Measurements from ENCODE around the gene STK38. TPM values are rescaled to one million over a fixed set of nuclear protein-coding genes. Genes with fewer than 3 reads are reported as not detected.
"Not testable (repeated sequence)": the region's sequence is repeated elsewhere in the genome, so short reads cannot be mapped to it uniquely, and the experiment has no call there.

STK38 gene
- total RNA-seq, 1 experiment from 2014 or later: 27.6 TPM

DNA sequence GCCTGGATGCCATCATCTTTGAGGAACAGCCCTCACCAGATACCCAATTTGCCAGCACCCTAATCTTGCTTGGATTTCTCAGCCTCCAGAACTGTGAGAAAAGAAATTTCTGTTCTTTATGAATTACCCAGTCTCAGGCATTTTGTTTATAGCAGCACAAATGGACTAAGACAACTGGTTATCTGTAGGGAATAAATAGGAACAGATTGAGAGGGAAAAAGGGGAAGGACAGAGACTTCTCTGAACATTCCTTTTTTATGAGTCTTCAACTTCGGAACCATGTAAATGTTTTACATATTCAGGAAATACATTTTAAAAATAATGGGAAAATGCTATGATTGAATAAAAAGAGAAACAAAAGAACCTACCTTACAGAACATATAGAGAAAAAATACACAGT lies 83.6 kb downstream of the STK38 start:
- H3K4me1 ChIP-seq: no peaks in the 10 kb centered on the region
- H3K9me3 ChIP-seq (replicated peaks): no peaks in the 10 kb centered on the region
- DNase-seq: no peak
- no peak overlapping the region for H3K27ac ChIP-seq
- no peak overlapping the region for H3K4me3 ChIP-seq
- H3K36me3 ChIP-seq: no peaks in the 10 kb centered on the region
- no peaks in the 10 kb centered on the region for H3K27me3 ChIP-seq

DNA sequence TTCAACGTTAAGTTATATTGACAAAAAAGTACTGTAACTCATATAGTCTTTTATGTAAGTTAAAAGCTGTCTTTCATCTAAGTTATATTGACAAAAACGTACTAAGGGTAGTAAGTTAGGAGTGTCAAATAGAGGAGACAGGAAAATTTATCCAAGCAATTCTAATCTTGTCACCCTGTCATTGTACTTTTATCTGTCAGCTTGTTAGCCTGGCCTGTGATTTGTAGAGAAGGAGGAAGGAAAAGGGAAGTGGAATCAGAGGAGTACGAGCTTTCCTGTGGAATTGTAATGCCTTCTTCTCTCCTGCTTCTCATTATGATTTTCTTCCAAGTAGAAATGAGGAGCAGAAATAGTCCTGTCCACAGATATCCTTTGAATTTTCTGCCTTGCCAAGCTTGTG lies 85.6 kb downstream of the STK38 start:
- Histone ChIP-seq H3K9me3 (replicated peaks) (no peaks in the 10 kb centered on the region), H3K4me1 (no peaks in the 10 kb centered on the region), H3K27me3 (no peaks in the 10 kb centered on the region), H3K27ac (no peak overlapping the region), H3K4me3 (no peak overlapping the region), H3K36me3 (peaks cover 3% of the 10 kb centered on the region; the same call in 1 of the 2 replicates)
- no peak for DNase-seq

DNA sequence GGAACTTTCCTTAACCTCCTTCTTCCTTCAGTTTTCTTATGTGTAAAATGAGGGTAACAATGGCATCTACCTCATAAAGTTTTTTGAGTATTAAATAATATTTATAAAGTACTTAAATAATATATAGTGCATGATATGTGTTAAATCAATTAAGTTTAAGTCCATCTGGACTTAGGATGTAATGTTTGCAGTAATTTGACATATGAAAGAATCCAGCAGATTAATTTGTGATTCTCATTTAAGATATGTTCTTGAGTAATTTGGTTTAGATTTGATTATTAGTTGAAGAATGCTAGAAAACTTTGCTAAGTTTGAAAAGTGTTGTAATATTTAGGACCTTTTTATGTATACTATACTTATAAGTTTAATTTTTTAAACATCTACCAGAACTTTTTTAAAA lies 86.4 kb downstream of the STK38 start:
- DNase-seq: no peak
- Histone ChIP-seq H3K4me3 (no peak overlapping the region), H3K27ac (no peak overlapping the region), H3K27me3 (no peaks in the 10 kb centered on the region), H3K4me1 (no peaks in the 10 kb centered on the region), H3K36me3 (peaks cover 3% of the 10 kb centered on the region; the same call in 1 of the 2 replicates), H3K9me3 (replicated peaks) (no peaks in the 10 kb centered on the region)

DNA sequence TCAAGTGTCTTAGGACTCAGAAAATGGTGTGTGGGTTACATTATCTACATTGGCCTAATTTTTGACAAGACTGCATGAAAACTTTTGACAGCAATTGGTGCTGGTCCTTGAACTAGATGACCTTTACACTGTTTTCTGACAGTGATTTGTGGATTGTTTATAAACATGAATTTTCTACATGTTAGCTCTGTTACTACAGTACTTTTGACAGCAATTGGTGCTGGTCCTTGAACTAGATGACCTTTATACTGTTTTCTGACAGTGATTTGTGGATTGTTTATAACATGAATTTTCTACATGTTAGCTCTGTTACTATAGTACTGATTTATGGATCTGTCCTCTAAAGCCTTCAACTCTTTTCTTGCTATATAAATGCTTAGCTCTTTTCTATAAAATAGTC lies 87.8 kb downstream of the STK38 start:
- no peak overlapping the region for H3K27ac ChIP-seq
- H3K4me3 ChIP-seq: no peak overlapping the region
- no peak for DNase-seq
- H3K4me1 ChIP-seq: no peaks in the 10 kb centered on the region
- H3K9me3 ChIP-seq (replicated peaks): no peaks in the 10 kb centered on the region
- peaks cover 3% of the 10 kb centered on the region; the same call in 1 of the 2 replicates for H3K36me3 ChIP-seq
- H3K27me3 ChIP-seq: no peaks in the 10 kb centered on the region

DNA sequence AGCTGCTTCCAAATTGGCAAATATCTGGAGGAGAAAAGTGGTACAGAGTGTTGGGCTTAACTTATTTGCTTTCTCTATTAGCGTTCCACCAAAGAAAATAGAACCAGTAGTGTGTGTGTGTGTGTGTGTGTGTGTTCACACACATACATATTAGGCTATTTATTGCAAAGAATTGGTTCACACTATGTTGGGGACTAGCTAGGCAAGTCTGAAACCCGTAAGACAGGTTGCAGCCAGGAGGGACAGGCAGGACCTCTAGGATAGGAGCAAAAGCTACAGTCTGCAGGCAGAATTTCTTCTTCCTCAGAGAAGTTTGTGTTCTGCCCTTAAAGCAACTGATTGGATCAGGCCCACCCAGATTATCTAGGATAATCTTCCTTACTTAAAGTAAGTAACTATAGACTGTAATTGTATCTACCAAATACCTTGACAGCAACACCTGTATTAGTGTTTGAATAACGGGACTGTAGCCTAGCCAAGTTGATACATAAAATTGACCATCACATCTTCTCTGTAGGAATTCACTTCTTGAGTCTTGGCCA lies 91.7 kb downstream of the STK38 start:
- DNase-seq: no peak
- H3K4me1 ChIP-seq: no peaks in the 10 kb centered on the region
- no peaks in the 10 kb centered on the region for H3K27me3 ChIP-seq
- no peak overlapping the region for H3K27ac ChIP-seq
- no peak overlapping the region for H3K4me3 ChIP-seq
- H3K9me3 ChIP-seq (replicated peaks): no peaks in the 10 kb centered on the region
- peaks cover 5% of the 10 kb centered on the region; the same call in 1 of the 2 replicates for H3K36me3 ChIP-seq

DNA sequence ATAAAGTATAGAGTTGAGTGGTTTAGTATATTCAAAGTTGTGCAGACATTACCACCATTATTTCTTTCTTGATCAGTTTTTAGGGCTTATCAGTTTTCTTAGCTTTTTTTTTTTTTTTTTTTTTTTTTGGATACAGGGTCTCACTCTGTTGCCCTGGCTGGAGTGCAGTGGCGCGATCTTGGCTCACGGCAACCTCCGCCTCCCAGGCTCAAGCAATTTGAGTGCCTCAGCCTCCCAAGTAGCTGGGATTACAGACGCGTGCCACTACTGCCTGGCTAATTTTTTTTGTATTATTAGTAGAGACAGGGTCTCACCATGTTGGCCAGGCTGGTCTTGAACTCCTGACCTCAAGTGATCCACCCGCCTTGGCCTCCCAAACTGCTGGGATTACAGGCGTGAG lies 94.4 kb downstream of the STK38 start:
- not testable (repeated sequence) for H3K36me3 ChIP-seq; H3K27me3 ChIP-seq; H3K4me1 ChIP-seq; H3K27ac ChIP-seq; H3K9me3 ChIP-seq (replicated peaks); H3K4me3 ChIP-seq; DNase-seq

DNA sequence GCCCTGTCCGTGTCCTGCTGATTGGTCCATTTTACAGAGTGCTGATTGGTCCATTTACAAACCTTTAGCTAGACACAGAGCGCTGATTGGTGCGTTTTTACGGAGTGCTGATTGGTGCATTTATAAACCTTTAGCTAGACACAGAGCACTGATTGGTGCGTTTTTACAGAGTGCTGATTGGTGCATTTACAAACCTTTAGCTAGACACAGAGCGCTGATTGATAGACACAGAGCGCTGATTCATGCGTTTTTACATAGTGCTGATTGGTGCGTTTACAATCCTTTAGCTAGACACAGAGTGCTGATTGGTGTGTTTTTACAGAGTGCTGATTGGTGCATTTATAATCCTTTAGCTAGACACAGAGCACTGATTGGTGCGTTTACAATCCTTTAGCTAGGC lies 98.1 kb downstream of the STK38 start:
- H3K27me3 ChIP-seq: not testable (repeated sequence)
- H3K36me3 ChIP-seq: peaks cover 11% of the 10 kb centered on the region; the same call in 1 of the 2 replicates

DNA sequence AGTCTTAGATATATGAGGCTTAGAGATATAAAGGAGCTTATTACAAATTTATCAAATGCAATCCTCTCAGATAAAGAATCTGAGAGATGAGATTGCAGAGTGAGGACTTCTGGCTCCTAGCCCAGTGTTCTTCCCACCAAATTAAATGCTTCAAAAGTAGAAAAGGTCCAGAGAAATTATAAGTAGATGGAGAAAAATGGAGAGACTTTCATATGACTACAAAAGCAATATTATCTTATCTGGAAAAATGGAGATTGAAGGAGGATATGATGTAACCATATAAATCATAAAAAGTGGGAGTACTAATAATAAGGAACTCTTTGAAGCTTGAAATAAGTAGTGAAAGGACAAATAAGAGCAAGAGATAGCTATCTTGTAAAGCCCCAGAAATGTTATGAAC lies 101.7 kb downstream of the STK38 start:
- Histone ChIP-seq H3K27ac (no peak overlapping the region), H3K27me3 (no peaks in the 10 kb centered on the region), H3K4me3 (no peak overlapping the region), H3K36me3 (peaks cover 8% of the 10 kb centered on the region; the same call in 1 of the 2 replicates), H3K9me3 (replicated peaks) (no peaks in the 10 kb centered on the region), H3K4me1 (peaks cover 6% of the 10 kb centered on the region)
- DNase-seq: no peak

More for the DNA sequence above, 98.1 kb downstream of the STK38 start:
- H3K4me3 ChIP-seq; H3K4me1 ChIP-seq; H3K27ac ChIP-seq; DNase-seq; H3K9me3 ChIP-seq (replicated peaks): not testable (repeated sequence)

DNA sequence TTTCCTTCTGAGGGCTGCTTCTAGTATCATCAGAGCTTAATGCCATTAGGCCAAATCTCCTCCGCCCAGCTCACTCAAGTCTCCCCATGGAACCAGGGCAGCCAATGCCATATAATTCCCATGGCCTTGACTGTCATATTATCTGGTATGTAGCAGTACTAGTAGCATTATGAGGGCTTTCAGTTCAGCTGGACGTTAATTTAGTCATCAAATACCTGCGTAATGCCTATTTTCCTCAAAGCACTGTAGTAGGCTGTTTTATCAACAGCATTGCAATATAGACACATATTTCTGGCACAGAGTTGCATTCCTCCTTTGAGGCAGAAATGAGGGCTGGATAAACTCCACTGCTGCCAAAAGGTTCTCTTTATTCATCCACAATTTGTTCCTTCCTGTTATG lies 102.8 kb downstream of the STK38 start:
- no peaks in the 10 kb centered on the region for H3K9me3 ChIP-seq (replicated peaks)
- no peak for DNase-seq
- no peak overlapping the region for H3K27ac ChIP-seq
- H3K4me1 ChIP-seq: peaks cover 6% of the 10 kb centered on the region
- peaks cover 8% of the 10 kb centered on the region; the same call in 1 of the 2 replicates for H3K36me3 ChIP-seq
- H3K27me3 ChIP-seq: no peaks in the 10 kb centered on the region
- no peak overlapping the region for H3K4me3 ChIP-seq

Other genes starting within 250 kb of the STK38 start
- gene BNIP5, start 210.6 kb downstream of the STK38 start, total RNA-seq (2014; rRNA removed; shearing (Covaris generic)): 0.04 TPM in 1 of 2 replicates, not detected in the other
- not detected in 2 replicates for gene ETV7, start 159.8 kb downstream of the STK38 start, total RNA-seq (2014; rRNA removed; shearing (Covaris generic))
- 0.08 TPM in 1 of 2 replicates, not detected in the other for gene PXT1, start 104.6 kb downstream of the STK38 start, total RNA-seq (2014; rRNA removed; shearing (Covaris generic))
- gene KCTD20, start 104.5 kb downstream of the STK38 start, total RNA-seq (2014; rRNA removed; shearing (Covaris generic)): 61.6 and 64.1 TPM in 2 replicates
- 395 and 493 TPM in 2 replicates for gene SRSF3, start 46.9 kb upstream of the STK38 start, total RNA-seq (2014; rRNA removed; shearing (Covaris generic))
- 56.1 and 57.8 TPM in 2 replicates for gene CDKN1A, start 131.2 kb upstream of the STK38 start, total RNA-seq (2014; rRNA removed; shearing (Covaris generic))
- gene RAB44, start 150.3 kb upstream of the STK38 start, total RNA-seq (2014; rRNA removed; shearing (Covaris generic)): not detected in 2 replicates

Data from SJCRH30 (cell line).